CD4-positive, CD25-positive, alpha-beta regulatory T cell (primary cell): Measurements from ENCODE around the gene TSPYL1. TPM values are rescaled to one million over a fixed set of nuclear protein-coding genes. Genes with fewer than 3 reads are reported as not detected.
"Not testable (repeated sequence)": the region's sequence is repeated elsewhere in the genome, so short reads cannot be mapped to it uniquely, and the experiment has no call there.

Experiments
- ATAC-seq, 2 donors: fragments of 150-1000 bp; cut with Tn5 transposase; one replicate each; pipeline ENCODE4 v1.10.0; 2021; ENCODE audit warnings: low read depth in 2 of 2, moderate number of reproducible peaks in 2 of 2, moderate library complexity in 1 of 2
- DNase-seq, 3 donors: peaks; one replicate each; pipeline versions ENCODE4 v3.0.0 to v3.0.0-alpha.2; 2012 to 2022; ENCODE audit warnings: mixed read lengths in 1 of 3
- H3K27ac ChIP-seq: one replicate; pipeline ENCODE4 v1.7.0; 2013; ENCODE audit warnings: mild to moderate bottlenecking, low read length; ENCODE audit not compliant: insufficient read depth, poor library complexity, severe bottlenecking
- H3K27me3 ChIP-seq: one replicate; pipeline ENCODE4 v1.7.0; 2013; ENCODE audit warnings: low read length; ENCODE audit not compliant: control insufficient read depth, insufficient read depth
- H3K36me3 ChIP-seq: one replicate; pipeline ENCODE4 v1.7.0; 2013; ENCODE audit warnings: mild to moderate bottlenecking, low read length, moderate library complexity; ENCODE audit not compliant: control insufficient read depth, insufficient read depth
- H3K4me1 ChIP-seq: 2 replicates; pipeline ENCODE4 v1.7.0; 2013; ENCODE audit warnings: mild to moderate bottlenecking, low read length; ENCODE audit not compliant: insufficient read depth, control insufficient read depth, poor library complexity, severe bottlenecking
- H3K4me3 ChIP-seq: one replicate; pipeline ENCODE4 v1.7.0; 2013; ENCODE audit warnings: low read depth, mild to moderate bottlenecking, low read length, moderate library complexity
- H3K9me3 ChIP-seq, 2 experiments: 1 replicate in 1 of 2; 2 replicates in 1 of 2; pipeline ENCODE4 v1.7.0; 2013; ENCODE audit warnings: low read length in 2 of 2, mild to moderate bottlenecking in 1 of 2, moderate library complexity in 1 of 2; ENCODE audit not compliant: control insufficient read depth in 2 of 2
- H3K27ac Mint-ChIP-seq, 3 donors: one replicate each; pipeline ENCODE4 v1.8.0; 2020 to 2022; ENCODE audit warnings: mild to moderate bottlenecking in 3 of 3, mixed read lengths in 3 of 3, moderate library complexity in 2 of 3
- H3K27me3 Mint-ChIP-seq: one replicate; pipeline ENCODE4 v1.8.0; 2022; ENCODE audit warnings: mild to moderate bottlenecking, mixed read lengths
- H3K36me3 Mint-ChIP-seq: one replicate; pipeline ENCODE4 v1.8.0; 2020; ENCODE audit warnings: mixed read lengths
- H3K4me1 Mint-ChIP-seq, 4 donors: one replicate each; pipeline ENCODE4 v1.8.0; 2020 to 2022; ENCODE audit warnings: mixed read lengths in 4 of 4, mild to moderate bottlenecking in 1 of 4
- H3K4me3 Mint-ChIP-seq, 4 donors: one replicate each; pipeline ENCODE4 v1.8.0; 2020 to 2022; ENCODE audit warnings: mild to moderate bottlenecking in 4 of 4, mixed read lengths in 4 of 4, moderate library complexity in 3 of 4
- H3K9me3 Mint-ChIP-seq, 7 donors: one replicate each; pipeline ENCODE4 v1.8.0; 2020 to 2022; ENCODE audit warnings: mixed read lengths in 7 of 7, mild to moderate bottlenecking in 3 of 7, moderate library complexity in 2 of 7
- polyA plus RNA-seq, 4 donors: library from polyadenylated mRNA; unstranded; fragments of 300-500 nt; fragmentation: Illumina TruSeq; gene quantifications; one replicate each; pipeline ENCODE4 v1.2.3, GENCODE V29; 2021
- total RNA-seq: library from RNA; stranded (reverse); gene quantifications from one replicate; pipeline ENCODE4 v1.2.3, GENCODE V29; 2022

TSPYL1 gene
- total and polyA plus RNA-seq, 5 donors from 2014 or later: 38.3 to 188 (median 48.3) TPM

DNA sequence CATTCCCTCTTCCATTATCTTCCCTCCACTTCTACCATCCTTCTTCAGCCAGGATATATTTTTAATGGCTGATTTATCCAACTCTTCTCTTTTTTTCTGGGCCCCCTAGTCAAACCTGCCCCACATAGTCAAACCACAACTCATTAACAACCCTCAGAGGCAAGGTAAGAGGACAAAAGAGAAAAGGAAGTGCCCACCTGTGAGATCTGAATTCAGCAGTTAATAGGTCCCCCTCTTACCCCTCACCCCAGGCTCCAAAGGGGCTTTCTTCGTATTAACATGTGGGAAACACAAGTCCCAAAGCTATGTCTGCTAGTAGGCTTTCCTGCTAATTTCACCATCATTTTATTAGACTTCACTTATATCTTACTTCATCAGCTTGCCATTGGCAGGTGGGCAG is 44.1 kb upstream of the TSPYL1 start:
- Mint-ChIP-seq H3K9me3 (no peaks in the 10 kb centered on the region), H3K4me1 (peaks cover 0 to 4% (median 0%) of the 10 kb centered on the region in 4 donors), H3K27ac (no peak overlapping the region), H3K4me3 (no peak overlapping the region), H3K36me3 (peaks cover 3% of the 10 kb centered on the region), H3K27me3 (no peaks in the 10 kb centered on the region)
- H3K9me3 ChIP-seq: no peaks in the 10 kb centered on the region
- H3K27me3 ChIP-seq: no peaks in the 10 kb centered on the region
- no peak overlapping the region for H3K4me3 ChIP-seq
- H3K4me1 ChIP-seq: no peaks in the 10 kb centered on the region
- no peak for ATAC-seq
- no peak for DNase-seq
- H3K36me3 ChIP-seq: no peaks in the 10 kb centered on the region
- H3K27ac ChIP-seq: no peak overlapping the region

- H3K4me1 Mint-ChIP-seq: not testable (repeated sequence)
Measured at GRCh38 chr6:116321933-116322332, 42.2 kb upstream of the TSPYL1 start.

DNA sequence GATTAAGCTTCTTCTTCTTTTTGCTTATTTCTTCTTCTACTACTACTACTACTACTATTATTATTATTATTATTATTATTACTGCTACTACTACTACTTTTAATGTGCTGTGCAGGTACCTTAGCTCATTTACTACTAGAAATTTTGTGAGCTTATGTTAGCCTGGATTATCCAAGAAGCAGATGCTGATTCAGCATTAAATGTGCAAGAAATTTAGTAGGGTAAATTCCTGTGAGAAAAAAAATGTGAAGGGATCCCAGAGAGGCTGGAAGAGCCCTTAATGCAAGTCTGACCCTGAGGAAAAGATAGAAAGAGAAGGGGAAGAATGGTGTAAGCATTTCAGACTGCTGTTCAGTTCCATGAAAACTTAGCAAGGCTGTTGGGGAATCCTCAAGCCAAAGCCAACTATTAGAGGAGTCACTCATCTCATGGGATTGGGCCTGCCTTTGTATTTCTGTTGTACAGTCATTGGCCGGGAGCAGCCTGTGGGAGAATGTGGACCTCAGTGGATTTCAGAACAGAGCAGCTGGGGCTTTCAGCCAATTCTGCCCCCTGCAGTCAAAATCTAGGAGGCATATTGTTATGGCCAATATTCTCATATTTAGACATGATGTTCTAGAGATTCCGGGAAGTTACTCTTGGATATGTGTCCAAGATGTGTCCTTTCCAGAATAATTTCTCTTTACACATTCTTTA is 37.2 kb upstream of the TSPYL1 start:
- DNase-seq (no peak), ATAC-seq (no peak)
- Histone ChIP-seq H3K27ac (no peak overlapping the region), H3K4me3 (no peak overlapping the region), H3K4me1 (no peaks in the 10 kb centered on the region), H3K36me3 (no peaks in the 10 kb centered on the region), H3K9me3 (no peaks in the 10 kb centered on the region), H3K27me3 (no peaks in the 10 kb centered on the region)
- H3K4me3 Mint-ChIP-seq: no peak overlapping the region
- H3K4me1 Mint-ChIP-seq: peaks cover 0 to 6% (median 2%) of the 10 kb centered on the region in 4 donors
- no peaks in the 10 kb centered on the region for H3K36me3 Mint-ChIP-seq
- H3K27ac Mint-ChIP-seq: no peak overlapping the region
- H3K27me3 Mint-ChIP-seq: no peaks in the 10 kb centered on the region
- H3K9me3 Mint-ChIP-seq: no peaks in the 10 kb centered on the region

More at GRCh38 chr6:116321933-116322332, 42.2 kb upstream of the TSPYL1 start:
- H3K4me3 Mint-ChIP-seq, H3K27me3 Mint-ChIP-seq, H3K36me3 ChIP-seq, DNase-seq, H3K36me3 Mint-ChIP-seq, H3K27me3 ChIP-seq, H3K4me3 ChIP-seq, ATAC-seq, H3K9me3 Mint-ChIP-seq, H3K27ac Mint-ChIP-seq, H3K9me3 ChIP-seq, H3K27ac ChIP-seq, H3K4me1 ChIP-seq: not testable (repeated sequence)

- Histone ChIP-seq H3K4me3 (no peak overlapping the region), H3K9me3 (no peaks in the 10 kb centered on the region), H3K27me3 (no peaks in the 10 kb centered on the region), H3K4me1 (no peaks in the 10 kb centered on the region), H3K27ac (no peak overlapping the region), H3K36me3 (no peaks in the 10 kb centered on the region)
- H3K27me3 Mint-ChIP-seq: no peaks in the 10 kb centered on the region
- H3K27ac Mint-ChIP-seq: no peak overlapping the region
- peaks cover 15% of the 10 kb centered on the region for H3K36me3 Mint-ChIP-seq
- ATAC-seq: no peak
- peaks cover 0 to 14% (median 2%) of the 10 kb centered on the region in 4 donors for H3K4me1 Mint-ChIP-seq
- DNase-seq: no peak
- no peaks in the 10 kb centered on the region for H3K9me3 Mint-ChIP-seq
- H3K4me3 Mint-ChIP-seq: no peak overlapping the region
Measured at GRCh38 chr6:116314878-116315277, 35.1 kb upstream of the TSPYL1 start.

- Mint-ChIP-seq H3K4me1 (peaks cover 0 to 14% (median 0%) of the 10 kb centered on the region in 4 donors), H3K27me3 (no peaks in the 10 kb centered on the region), H3K4me3 (no peak overlapping the region), H3K9me3 (no peaks in the 10 kb centered on the region), H3K36me3 (peaks cover 15% of the 10 kb centered on the region), H3K27ac (no peak overlapping the region)
- H3K4me1 ChIP-seq: no peaks in the 10 kb centered on the region
- H3K4me3 ChIP-seq: no peak overlapping the region
- no peaks in the 10 kb centered on the region for H3K36me3 ChIP-seq
- no peak overlapping the region for H3K27ac ChIP-seq
- no peaks in the 10 kb centered on the region for H3K27me3 ChIP-seq
- ATAC-seq (no peak), DNase-seq (no peak)
- no peaks in the 10 kb centered on the region for H3K9me3 ChIP-seq
Measured at GRCh38 chr6:116314218-116314617, 34.5 kb upstream of the TSPYL1 start.

- Mint-ChIP-seq H3K9me3 (no peaks in the 10 kb centered on the region), H3K4me3 (no peak overlapping the region), H3K36me3 (peaks cover 15% of the 10 kb centered on the region), H3K27me3 (no peaks in the 10 kb centered on the region), H3K4me1 (peaks cover 0 to 14% (median 0%) of the 10 kb centered on the region in 4 donors), H3K27ac (no peak overlapping the region)
- H3K9me3 ChIP-seq: no peaks in the 10 kb centered on the region
- H3K27ac ChIP-seq: no peak overlapping the region
- no peaks in the 10 kb centered on the region for H3K4me1 ChIP-seq
- no peaks in the 10 kb centered on the region for H3K27me3 ChIP-seq
- H3K4me3 ChIP-seq: no peak overlapping the region
- no peak for ATAC-seq
- no peak for DNase-seq
- H3K36me3 ChIP-seq: no peaks in the 10 kb centered on the region
Measured at GRCh38 chr6:116313101-116313776, 33.5 kb upstream of the TSPYL1 start.

DNA sequence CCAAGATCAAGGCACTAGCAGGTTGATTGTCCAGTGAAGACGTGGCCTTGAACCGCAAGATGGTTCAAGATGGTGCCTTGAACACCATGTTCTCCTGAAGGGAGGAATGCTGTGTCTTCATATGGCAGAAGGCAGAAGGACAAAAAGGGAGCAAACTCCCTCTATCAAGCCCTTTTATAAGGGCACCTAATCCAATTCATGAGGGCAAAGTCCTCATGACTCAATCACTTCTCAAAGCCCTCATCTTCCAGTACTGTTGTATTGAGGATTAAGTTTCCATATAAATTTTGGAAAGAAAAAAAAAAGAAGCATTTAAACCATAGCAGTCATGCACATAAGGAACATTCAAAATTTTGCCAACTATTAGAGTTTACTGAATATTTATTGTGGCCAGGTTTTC is 29.9 kb upstream of the TSPYL1 start:
- Histone ChIP-seq H3K36me3 (no peaks in the 10 kb centered on the region), H3K4me3 (no peak overlapping the region), H3K9me3 (no peaks in the 10 kb centered on the region), H3K27me3 (no peaks in the 10 kb centered on the region), H3K4me1 (no peaks in the 10 kb centered on the region), H3K27ac (no peak overlapping the region)
- Mint-ChIP-seq H3K27me3 (no peaks in the 10 kb centered on the region), H3K9me3 (peaks cover 0 to 1% (median 0%) of the 10 kb centered on the region in 7 donors), H3K36me3 (peaks cover 15% of the 10 kb centered on the region), H3K27ac (no peak overlapping the region), H3K4me1 (peaks cover 0 to 14% (median 2%) of the 10 kb centered on the region in 4 donors), H3K4me3 (no peak overlapping the region)
- DNase-seq (no peak), ATAC-seq (no peak)

DNA sequence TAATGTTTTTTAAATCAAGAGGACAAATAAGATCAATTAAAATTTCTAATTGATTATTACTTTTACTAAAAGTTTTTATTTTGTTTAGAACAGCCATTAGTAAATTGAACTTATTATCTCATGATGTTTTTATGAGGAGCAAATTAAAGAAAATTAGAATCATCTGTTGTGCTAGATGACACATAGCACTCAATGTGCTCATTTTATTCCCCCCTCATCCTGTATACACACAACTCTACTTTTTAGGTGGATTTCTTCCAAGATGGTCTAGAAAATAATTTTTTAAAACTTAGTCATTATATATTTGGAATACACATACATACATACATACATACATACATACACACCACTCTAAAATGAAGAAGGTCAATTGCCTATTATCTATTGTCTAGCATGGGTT is 29.3 kb upstream of the TSPYL1 start:
- H3K27me3 ChIP-seq: no peaks in the 10 kb centered on the region
- H3K9me3 ChIP-seq: no peaks in the 10 kb centered on the region
- Mint-ChIP-seq H3K27ac (no peak overlapping the region), H3K4me1 (peaks cover 0 to 10% (median 2%) of the 10 kb centered on the region in 4 donors), H3K27me3 (no peaks in the 10 kb centered on the region), H3K4me3 (no peak overlapping the region), H3K9me3 (peaks cover 0 to 1% (median 0%) of the 10 kb centered on the region in 7 donors), H3K36me3 (peaks cover 15% of the 10 kb centered on the region)
- H3K36me3 ChIP-seq: no peaks in the 10 kb centered on the region
- ATAC-seq (no peak), DNase-seq (no peak)
- H3K4me1 ChIP-seq: no peaks in the 10 kb centered on the region
- H3K27ac ChIP-seq: no peak overlapping the region
- no peak overlapping the region for H3K4me3 ChIP-seq
